OCI-LY7 (cell line): ENCODE data around the gene FEN1.

Source experiments
- EZH2phosphoT487 ChIP-seq: fragments of 200-600 bp; sonication (generic); IDR thresholded peaks from 2 replicates; pipeline ENCODE4 v1.6.1; 2018; ENCODE audit warnings: low read depth, borderline replicate concordance, mild to moderate bottlenecking, mixed run types, antibody characterized with exemption, low read length, moderate library complexity, mixed read lengths
- TF ChIP-seq, protein P1 (sequence below): fragments of 200-600 bp; sonication (generic); conservative IDR thresholded peaks from 2 replicates; pipeline ENCODE4 v1.5.1; 2014; ENCODE audit warnings: mild to moderate bottlenecking, antibody characterized with exemption, low read length, moderate library complexity, mixed read lengths

DNA sequence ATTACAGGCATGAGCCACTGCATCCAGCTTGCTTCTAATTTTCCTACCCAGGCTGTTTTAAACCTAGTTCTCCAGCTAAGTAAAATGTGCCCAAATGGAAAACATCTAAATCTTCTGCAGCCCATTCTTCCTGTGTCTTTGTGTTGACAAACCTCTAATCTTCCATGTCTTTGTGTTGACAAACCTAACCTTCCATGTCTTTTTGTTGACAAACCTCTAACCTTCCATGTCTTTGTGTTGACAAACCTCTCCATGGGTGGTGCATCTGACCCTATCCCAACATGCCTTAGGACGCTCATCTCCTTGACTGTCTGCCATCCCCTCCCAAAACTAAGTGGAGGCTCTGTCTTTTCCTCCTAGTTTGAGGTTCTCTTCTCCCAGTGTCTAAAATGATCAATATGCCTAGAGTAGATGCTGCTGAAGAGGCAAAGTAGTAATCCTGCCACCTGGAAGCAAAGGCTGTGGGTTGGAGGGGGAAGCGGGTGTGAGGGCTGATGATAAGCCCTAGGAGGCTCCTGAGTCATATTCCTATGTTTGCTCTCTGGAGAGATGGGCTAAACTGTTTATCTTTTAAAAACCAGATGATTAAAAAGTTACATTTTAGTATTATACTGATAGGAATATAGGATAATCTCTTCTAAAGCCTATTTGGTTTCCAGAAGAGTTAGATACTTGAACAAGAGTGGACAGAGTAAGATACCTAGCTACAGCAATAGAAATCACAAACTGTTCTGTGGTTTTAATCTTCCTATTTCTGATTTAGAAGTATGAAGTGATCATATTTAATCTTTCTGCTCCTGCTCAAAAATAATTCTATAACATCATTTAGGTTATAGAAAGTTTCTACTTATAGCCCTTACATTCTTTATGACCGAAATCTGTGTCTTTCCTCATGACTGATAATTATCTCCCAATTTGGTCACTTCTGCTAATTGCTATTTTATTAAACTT is 7.9 kb downstream of the FEN1 start:
- TF ChIP-seq, protein P1, sequence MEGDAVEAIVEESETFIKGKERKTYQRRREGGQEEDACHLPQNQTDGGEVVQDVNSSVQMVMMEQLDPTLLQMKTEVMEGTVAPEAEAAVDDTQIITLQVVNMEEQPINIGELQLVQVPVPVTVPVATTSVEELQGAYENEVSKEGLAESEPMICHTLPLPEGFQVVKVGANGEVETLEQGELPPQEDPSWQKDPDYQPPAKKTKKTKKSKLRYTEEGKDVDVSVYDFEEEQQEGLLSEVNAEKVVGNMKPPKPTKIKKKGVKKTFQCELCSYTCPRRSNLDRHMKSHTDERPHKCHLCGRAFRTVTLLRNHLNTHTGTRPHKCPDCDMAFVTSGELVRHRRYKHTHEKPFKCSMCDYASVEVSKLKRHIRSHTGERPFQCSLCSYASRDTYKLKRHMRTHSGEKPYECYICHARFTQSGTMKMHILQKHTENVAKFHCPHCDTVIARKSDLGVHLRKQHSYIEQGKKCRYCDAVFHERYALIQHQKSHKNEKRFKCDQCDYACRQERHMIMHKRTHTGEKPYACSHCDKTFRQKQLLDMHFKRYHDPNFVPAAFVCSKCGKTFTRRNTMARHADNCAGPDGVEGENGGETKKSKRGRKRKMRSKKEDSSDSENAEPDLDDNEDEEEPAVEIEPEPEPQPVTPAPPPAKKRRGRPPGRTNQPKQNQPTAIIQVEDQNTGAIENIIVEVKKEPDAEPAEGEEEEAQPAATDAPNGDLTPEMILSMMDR = no peak
- no peak for TF ChIP-seq EZH2phosphoT487
